ENCODE measurements around the gene ANO1. TPM values are rescaled to one million over a fixed set of nuclear protein-coding genes. Genes with fewer than 3 reads are reported as not detected.

Gene ANO1
- total RNA-seq, 1 donor from 2014 or later, result 244 TPM

GRCh38 chr11:70168405-70168754 is 90.3 kb downstream of the ANO1 start:
- intact Hi-C loops (cut with DNase I), result no loop called here
- Histone ChIP-seq H3K36me3 (peaks cover 63 to 98% of the 10 kb centered on the region in 2 donors), H3K4me3 (no peak overlapping the region), H3K4me1 (no peaks in the 10 kb centered on the region), H3K9me3 (no peaks in the 10 kb centered on the region), H3K27me3 (no peaks in the 10 kb centered on the region), H3K27ac (peak overlapping the region in 1 of 2 donors; percentile 33)
- TF ChIP-seq CTCF (IDR thresholded peaks at IDR 0.05), result no peak
- no peak for DNase-seq (ENCODE audit: low spot score in 2 of 2)

- DNase-seq (ENCODE audit: low spot score in 2 of 2), result no peak
Measured at GRCh38 chr11:70169127-70169526, 91.0 kb downstream of the ANO1 start.

GRCh38 chr11:70169632-70170031 is 91.5 kb downstream of the ANO1 start:
- TF ChIP-seq CTCF (IDR thresholded peaks at IDR 0.05), result no peak
- H3K4me1 ChIP-seq, result no peaks in the 10 kb centered on the region
- intact Hi-C loops (cut with DNase I), result no loop called here
- H3K27ac ChIP-seq, result peak overlapping the region in 1 of 2 donors; percentile 33
- H3K4me3 ChIP-seq, result no peak overlapping the region
- H3K36me3 ChIP-seq, result peaks cover 67 to 94% of the 10 kb centered on the region in 2 donors
- H3K9me3 ChIP-seq, result no peaks in the 10 kb centered on the region
- DNase-seq (ENCODE audit: low spot score in 2 of 2), result no peak
- H3K27me3 ChIP-seq, result no peaks in the 10 kb centered on the region

More at GRCh38 chr11:70169127-70169526, 91.0 kb downstream of the ANO1 start:
- TF ChIP-seq CTCF (IDR thresholded peaks at IDR 0.05), result no peak
- Histone ChIP-seq H3K9me3 (no peaks in the 10 kb centered on the region), H3K4me3 (no peak overlapping the region), H3K27ac (peak overlapping the region in 1 of 2 donors; percentile 33), H3K36me3 (peaks cover 62 to 94% of the 10 kb centered on the region in 2 donors), H3K27me3 (no peaks in the 10 kb centered on the region), H3K4me1 (no peaks in the 10 kb centered on the region)
- intact Hi-C loops (cut with DNase I), result no loop called here

- Histone ChIP-seq H3K9me3 (no peaks in the 10 kb centered on the region), H3K27ac (no peak overlapping the region), H3K36me3 (peaks cover 65 to 92% of the 10 kb centered on the region in 2 donors), H3K27me3 (no peaks in the 10 kb centered on the region), H3K4me3 (no peak overlapping the region), H3K4me1 (no peaks in the 10 kb centered on the region)
- TF ChIP-seq CTCF (IDR thresholded peaks at IDR 0.05), result no peak
- DNase-seq (ENCODE audit: low spot score in 2 of 2), result no peak
- intact Hi-C loops (cut with DNase I), result no loop called here
Measured at GRCh38 chr11:70170596-70171210, 92.6 kb downstream of the ANO1 start.

- intact Hi-C loops (cut with DNase I), result no loop called here
- Histone ChIP-seq H3K4me3 (no peak overlapping the region), H3K27me3 (no peaks in the 10 kb centered on the region), H3K4me1 (no peaks in the 10 kb centered on the region), H3K36me3 (peaks cover 60 to 87% of the 10 kb centered on the region in 2 donors), H3K27ac (no peak overlapping the region), H3K9me3 (no peaks in the 10 kb centered on the region)
- no peak for TF ChIP-seq CTCF (IDR thresholded peaks at IDR 0.05)
- DNase-seq (ENCODE audit: low spot score in 2 of 2), result no peak
Measured at GRCh38 chr11:70173018-70173417, 94.9 kb downstream of the ANO1 start.

All from ascending aorta (tissue), 2 donors.